NT2/D1 (cell line): ENCODE data around the gene COQ6.

ENCODE experiments used
- SUZ12 ChIP-seq: IDR thresholded peaks from 2 replicates; pipeline ENCODE4 v1.6.1; 2011; ENCODE audit not compliant: insufficient read length, insufficient read depth; ENCODE audit errors: extremely low read depth
- YY1 ChIP-seq: IDR thresholded peaks from 2 replicates; pipeline ENCODE4 v1.6.1; 2011; ENCODE audit not compliant: insufficient read length, insufficient read depth
- ZNF274 ChIP-seq: IDR thresholded peaks from 2 replicates; pipeline ENCODE4 v1.6.1; 2011; ENCODE audit warnings: mild to moderate bottlenecking, low read depth, low read length

- no peak for TF ChIP-seq YY1
- no peak for TF ChIP-seq SUZ12
- TF ChIP-seq ZNF274: no peak
Measured at GRCh38 chr14:73968885-73969284, 18.8 kb downstream of the COQ6 start.
